ENCODE data around the gene ZNF609. TPM values are rescaled to one million over a fixed set of nuclear protein-coding genes. Genes with fewer than 3 reads are reported as not detected.

Gene ZNF609
- polyA plus RNA-seq, 3 donors: 1.3 to 13.2 (median 1.7) TPM

- Mint-ChIP-seq H3K27me3 (ENCODE audit: low read depth in 3 of 3) (no peaks in the 10 kb centered on the region), H3K9me3 (peaks cover 3 to 21% (median 7%) of the 10 kb centered on the region in 7 donors), H3K36me3 (peaks cover 1 to 3% of the 10 kb centered on the region in 2 donors), H3K4me3 (no peak overlapping the region), H3K4me1 (peaks cover 39% of the 10 kb centered on the region), H3K27ac (peak overlapping the region in 6 of 7 donors; percentile 0 to 82 (median 57))
- intact Hi-C loops (cut with micrococcal nuclease): no loop called here
- Histone ChIP-seq H3K4me3 (replicated peaks in 1 of 3; ENCODE audit: low read depth in 2 of 3, low read length in 3 of 3) (no peak overlapping the region), H3K27ac (ENCODE audit: low read depth in 1 of 2, low read length in 2 of 2) (peak overlapping the region in 1 of 2 donors; percentile 29), H3K4me1 (ENCODE audit: control insufficient read depth in 1 of 2, insufficient read depth in 2 of 2, low read length in 2 of 2) (peaks cover 17 to 32% of the 10 kb centered on the region in 2 donors), H3K9me3 (replicated peaks in 1 of 2; ENCODE audit: control insufficient read depth in 1 of 2, insufficient read depth in 1 of 2, low read length in 2 of 2) (peaks cover 7 to 9% of the 10 kb centered on the region in 2 donors), H3K9ac (ENCODE audit: insufficient read depth, low read length, poor library complexity, severe bottlenecking) (no peak overlapping the region), H4K20me1 (ENCODE audit: insufficient read depth, low read length) (peaks cover 50% of the 10 kb centered on the region), H3K4me2 (replicated peaks; ENCODE audit: extremely low read depth, low read length, poor library complexity, severe bottlenecking) (no peak overlapping the region), H3K79me2 (ENCODE audit: insufficient read depth, low read length) (peaks cover 85% of the 10 kb centered on the region), H2AFZ (ENCODE audit: insufficient read depth, low read depth, low read length, poor library complexity, severe bottlenecking) (no peak overlapping the region), H3K36me3 (replicated peaks in 1 of 2; ENCODE audit: control insufficient read depth in 1 of 2, insufficient read depth in 2 of 2, low read length in 2 of 2) (no peaks in the 10 kb centered on the region), H3K27me3 (ENCODE audit: control insufficient read depth in 2 of 2, insufficient read depth in 2 of 2, low read length in 2 of 2) (no peaks in the 10 kb centered on the region)
- WGBS (ENCODE audit: insufficient coverage): 0% methylated on average over 1 of the region's 3 CpGs
- no peak for TF ChIP-seq CTCF (IDR thresholded peaks at IDR 0.05)
- DNase-seq: peak; percentile 27 to 51 (median 31)
Measured at GRCh38 chr15:64582202-64582601, 121.8 kb downstream of the ZNF609 start.

- Mint-ChIP-seq H3K4me1 (peaks cover 51% of the 10 kb centered on the region), H3K27ac (peak overlapping the region in 6 of 7 donors; percentile 36 to 85 (median 62)), H3K9me3 (peaks cover 3 to 19% (median 7%) of the 10 kb centered on the region in 7 donors), H3K27me3 (ENCODE audit: low read depth in 3 of 3) (no peaks in the 10 kb centered on the region), H3K4me3 (no peak overlapping the region), H3K36me3 (peaks cover 1 to 3% of the 10 kb centered on the region in 2 donors)
- Histone ChIP-seq H3K27ac (ENCODE audit: low read depth in 1 of 2, low read length in 2 of 2) (peak overlapping the region in 1 of 2 donors; percentile 52), H3K9ac (ENCODE audit: insufficient read depth, low read length, poor library complexity, severe bottlenecking) (no peak overlapping the region), H3K4me1 (ENCODE audit: control insufficient read depth in 1 of 2, insufficient read depth in 2 of 2, low read length in 2 of 2) (peaks cover 17 to 33% of the 10 kb centered on the region in 2 donors), H3K27me3 (ENCODE audit: control insufficient read depth in 2 of 2, insufficient read depth in 2 of 2, low read length in 2 of 2) (no peaks in the 10 kb centered on the region), H3K79me2 (ENCODE audit: insufficient read depth, low read length) (peaks cover 92% of the 10 kb centered on the region), H3K36me3 (replicated peaks in 1 of 2; ENCODE audit: control insufficient read depth in 1 of 2, insufficient read depth in 2 of 2, low read length in 2 of 2) (no peaks in the 10 kb centered on the region), H3K4me3 (replicated peaks in 1 of 3; ENCODE audit: low read depth in 2 of 3, low read length in 3 of 3) (no peak overlapping the region), H4K20me1 (ENCODE audit: insufficient read depth, low read length) (peaks cover 62% of the 10 kb centered on the region), H3K4me2 (replicated peaks; ENCODE audit: extremely low read depth, low read length, poor library complexity, severe bottlenecking) (peak overlapping the region; percentile 18), H2AFZ (ENCODE audit: insufficient read depth, low read depth, low read length, poor library complexity, severe bottlenecking) (no peak overlapping the region), H3K9me3 (replicated peaks in 1 of 2; ENCODE audit: control insufficient read depth in 1 of 2, insufficient read depth in 1 of 2, low read length in 2 of 2) (peaks cover 7 to 9% of the 10 kb centered on the region in 2 donors)
- DNase-seq: no peak
- intact Hi-C loops (cut with micrococcal nuclease): no loop called here
- no peak for TF ChIP-seq CTCF (IDR thresholded peaks at IDR 0.05)
- WGBS (ENCODE audit: insufficient coverage): 100% methylated on average over 1 of the region's 4 CpGs
Measured at GRCh38 chr15:64583519-64583918, 123.1 kb downstream of the ZNF609 start.

Data from CD14-positive monocyte (primary cell).